Mesodermal cell (in vitro differentiated cells): ENCODE results near the gene SHPK.

Experiments used
- H3K27ac ChIP-seq: 2 replicates; pipeline ENCODE4 v1.7.0; 2013; ENCODE audit warnings: mild to moderate bottlenecking, low read depth, low read length, moderate library complexity; ENCODE audit not compliant: severe bottlenecking
- H3K36me3 ChIP-seq: 2 replicates; pipeline ENCODE4 v1.7.1; 2013; ENCODE audit warnings: mild to moderate bottlenecking, low read length, moderate library complexity; ENCODE audit not compliant: control insufficient read depth, insufficient read depth
- H3K4me1 ChIP-seq: one replicate; pipeline ENCODE4 v1.7.1; 2013; ENCODE audit warnings: mild to moderate bottlenecking, low read length; ENCODE audit not compliant: insufficient read depth, control insufficient read depth, poor library complexity, severe bottlenecking
- H3K4me3 ChIP-seq: 2 replicates; pipeline ENCODE4 v1.7.0; 2013; ENCODE audit warnings: low read length, control low read depth, mild to moderate bottlenecking; ENCODE audit not compliant: insufficient read depth, poor library complexity, severe bottlenecking; ENCODE audit errors: extremely low read depth
- H3K9me3 ChIP-seq: 2 replicates; pipeline ENCODE4 v1.7.1; 2013; ENCODE audit warnings: mild to moderate bottlenecking, low read length, moderate library complexity; ENCODE audit not compliant: control insufficient read depth
- WGBS, 2 experiments: methylation state at CpG; one replicate each; pipeline ENCODE4 v1.1.5; 2013; ENCODE audit warnings: missing lambda C conversion rate in 2 of 2; ENCODE audit not compliant: insufficient coverage in 2 of 2; 5-methylcytosine and 5-hydroxymethylcytosine counted together

SHPK gene

DNA sequence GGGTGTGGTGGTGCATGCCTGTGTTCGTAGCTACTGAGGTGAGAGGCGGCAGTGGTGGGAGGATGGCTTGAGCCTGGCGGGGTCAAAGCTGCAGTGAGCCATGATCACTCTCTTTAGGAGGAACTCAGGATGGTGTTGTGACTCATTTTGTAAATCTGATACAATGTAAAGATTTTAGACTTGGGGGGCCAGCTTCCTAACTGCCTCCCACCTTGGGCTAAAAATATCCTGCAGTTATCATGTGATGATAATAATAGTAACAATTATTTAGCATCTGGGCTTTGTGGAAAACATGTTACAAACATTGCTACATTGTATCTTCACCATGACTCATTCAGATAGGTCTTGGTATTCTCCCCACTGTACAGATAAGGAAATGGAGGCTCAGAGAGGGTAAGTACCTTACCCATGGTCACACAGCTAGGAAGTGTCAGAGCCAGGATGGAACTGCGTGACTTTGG, 7.9 kb upstream of the SHPK start:
- Histone ChIP-seq H3K4me3 (no peak overlapping the region), H3K36me3 (peaks cover 28% of the 10 kb centered on the region), H3K27ac (no peak overlapping the region), H3K9me3 (no peaks in the 10 kb centered on the region), H3K4me1 (peaks cover 8% of the 10 kb centered on the region)
- WGBS, 2 experiments = 86 to 94% methylated on average over 3 to 4 of the region's 4 CpGs

- no peak overlapping the region for H3K27ac ChIP-seq
- 97% methylated on average over 6 of the region's 19 CpGs for WGBS, 2 experiments
- H3K9me3 ChIP-seq = no peaks in the 10 kb centered on the region
- peaks cover 29% of the 10 kb centered on the region for H3K36me3 ChIP-seq
- peaks cover 8% of the 10 kb centered on the region for H3K4me1 ChIP-seq
- H3K4me3 ChIP-seq = no peak overlapping the region
These were observed 5.9 kb upstream of the SHPK start for GRCh38 chr17:3641717-3642486.

- WGBS, 2 experiments = 13 to 80% methylated on average over 1 to 2 of the region's 3 CpGs
- no peak overlapping the region for H3K27ac ChIP-seq
- no peak overlapping the region for H3K4me3 ChIP-seq
- H3K4me1 ChIP-seq = peaks cover 8% of the 10 kb centered on the region
- H3K9me3 ChIP-seq = no peaks in the 10 kb centered on the region
- peaks cover 25% of the 10 kb centered on the region for H3K36me3 ChIP-seq
These were observed 5.0 kb upstream of the SHPK start for GRCh38 chr17:3641014-3641413.

DNA sequence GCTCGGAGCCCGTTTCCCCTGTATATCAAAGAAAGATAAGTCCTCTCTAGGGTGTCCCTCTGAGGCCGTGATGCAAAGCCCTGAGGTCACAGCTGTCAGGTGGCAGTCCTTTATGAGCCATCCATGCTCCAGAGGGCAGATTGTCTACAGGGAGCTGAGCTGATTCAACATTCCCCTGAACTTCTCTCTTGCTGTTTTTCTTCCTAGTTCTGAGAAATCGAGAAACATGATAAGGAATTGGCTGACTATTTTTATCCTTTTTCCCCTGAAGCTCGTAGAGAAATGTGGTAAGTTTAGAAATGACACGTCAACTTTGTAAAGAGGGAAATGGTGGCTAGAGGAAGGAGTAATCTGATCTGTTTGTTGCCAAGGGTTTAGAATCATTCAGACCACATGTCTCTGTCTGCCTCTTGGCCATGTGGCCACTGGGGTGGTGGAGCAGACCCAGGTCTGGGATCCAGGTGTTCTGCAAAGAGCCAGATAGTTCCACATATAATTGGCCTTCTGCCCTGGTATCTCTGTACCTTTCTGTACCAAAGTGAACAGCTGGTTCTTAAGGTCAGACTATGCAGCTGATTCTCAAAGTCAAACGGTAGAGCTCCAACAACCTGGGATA, 4.0 kb upstream of the SHPK start:
- no peak overlapping the region for H3K4me3 ChIP-seq
- H3K4me1 ChIP-seq = peaks cover 8% of the 10 kb centered on the region
- 77 to 78% methylated on average over 7 of the region's 7 CpGs for WGBS, 2 experiments
- H3K27ac ChIP-seq = no peak overlapping the region
- H3K9me3 ChIP-seq = no peaks in the 10 kb centered on the region
- H3K36me3 ChIP-seq = peaks cover 25% of the 10 kb centered on the region

DNA sequence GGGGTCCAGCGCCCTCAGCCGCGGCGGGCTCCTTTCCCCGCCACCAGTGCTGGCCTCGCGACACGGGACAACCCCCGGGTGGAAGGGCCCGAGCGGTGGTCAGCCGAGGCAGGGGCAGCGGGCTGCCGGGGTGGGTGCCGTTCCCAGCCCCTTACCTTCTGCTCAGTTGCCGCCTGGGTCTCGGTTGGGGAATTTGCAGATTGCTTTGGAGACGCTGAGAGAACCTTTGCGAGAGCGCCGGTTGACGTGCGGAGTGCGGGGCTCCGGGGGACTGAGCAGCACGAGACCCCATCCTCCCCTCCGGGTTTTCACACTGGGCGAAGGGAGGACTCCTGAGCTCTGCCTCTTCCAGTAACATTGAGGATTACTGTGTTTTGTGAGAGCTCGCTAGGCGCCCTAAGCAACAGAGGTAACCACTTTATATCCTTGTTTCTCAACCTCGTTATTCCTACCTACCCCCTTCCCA, 891 bp upstream of the SHPK start:
- Histone ChIP-seq H3K9me3 (no peaks in the 10 kb centered on the region), H3K4me3 (peak overlapping the region; percentile 84), H3K27ac (peak overlapping the region; percentile 91), H3K36me3 (peaks cover 17% of the 10 kb centered on the region), H3K4me1 (peaks cover 8% of the 10 kb centered on the region)
- 1% methylated on average over 15 to 26 of the region's 31 CpGs for WGBS, 2 experiments

- 6 to 24% methylated on average over 21 to 36 of the region's 38 CpGs for WGBS, 2 experiments
- Histone ChIP-seq H3K4me1 (peaks cover 5% of the 10 kb centered on the region), H3K9me3 (no peaks in the 10 kb centered on the region), H3K36me3 (peaks cover 20% of the 10 kb centered on the region), H3K4me3 (peak overlapping the region; percentile 84), H3K27ac (no peak overlapping the region)
These were observed 436 bp downstream of the SHPK start for GRCh38 chr17:3635474-3636153.

DNA sequence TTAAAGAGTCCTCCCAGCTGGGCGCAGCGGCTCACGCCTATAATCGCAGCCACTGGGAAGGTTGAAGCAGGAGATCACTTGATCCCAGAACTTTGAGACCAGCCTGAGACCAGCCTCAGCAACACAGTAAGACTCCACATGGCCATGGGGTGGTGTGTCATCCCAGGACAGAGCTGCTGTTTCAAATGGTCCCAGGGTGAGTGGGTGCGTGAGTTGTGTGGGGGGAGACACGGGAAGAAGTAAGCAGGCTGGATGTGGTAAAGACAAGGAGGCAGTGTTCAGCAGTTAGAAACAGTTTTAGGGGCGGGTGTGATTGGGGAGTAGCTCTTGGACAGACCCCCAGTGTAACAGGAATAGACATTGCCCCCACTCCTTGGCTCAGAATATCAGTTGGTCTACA, 3.8 kb downstream of the SHPK start:
- 93 to 97% methylated on average over 6 to 7 of the region's 7 CpGs for WGBS, 2 experiments
- Histone ChIP-seq H3K9me3 (no peaks in the 10 kb centered on the region), H3K4me3 (no peak overlapping the region), H3K27ac (no peak overlapping the region), H3K4me1 (peaks cover 8% of the 10 kb centered on the region), H3K36me3 (peaks cover 36% of the 10 kb centered on the region)

- Histone ChIP-seq H3K4me3 (no peak overlapping the region), H3K36me3 (peaks cover 36% of the 10 kb centered on the region), H3K27ac (no peak overlapping the region), H3K9me3 (no peaks in the 10 kb centered on the region), H3K4me1 (peaks cover 13% of the 10 kb centered on the region)
- 87 to 96% methylated on average over 5 to 8 of the region's 10 CpGs for WGBS, 2 experiments
These were observed 5.3 kb downstream of the SHPK start for GRCh38 chr17:3630781-3631180.

DNA sequence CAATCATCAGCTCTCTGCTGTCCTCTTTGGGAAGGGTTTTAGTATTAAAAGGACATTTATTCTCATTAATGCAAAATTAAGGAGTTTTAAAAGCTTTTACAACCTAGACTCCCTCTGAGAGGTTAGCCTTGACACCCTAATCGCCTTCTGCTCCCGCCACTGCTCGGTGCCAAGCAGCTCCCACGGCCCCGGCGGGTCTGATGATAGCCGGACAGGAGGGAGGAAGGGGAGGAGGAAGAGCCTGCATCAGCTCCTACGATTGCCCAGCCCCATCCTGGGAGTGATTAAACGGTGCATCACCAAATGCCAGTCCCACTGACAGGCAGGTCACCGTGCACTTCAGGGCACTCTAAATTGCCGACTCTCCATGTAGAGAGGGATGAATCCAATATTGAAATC, 8.3 kb downstream of the SHPK start:
- Histone ChIP-seq H3K9me3 (no peaks in the 10 kb centered on the region), H3K4me1 (peaks cover 13% of the 10 kb centered on the region), H3K4me3 (no peak overlapping the region), H3K36me3 (peaks cover 63% of the 10 kb centered on the region), H3K27ac (no peak overlapping the region)
- WGBS, 2 experiments = 94 to 100% methylated on average over 6 of the region's 11 CpGs

DNA sequence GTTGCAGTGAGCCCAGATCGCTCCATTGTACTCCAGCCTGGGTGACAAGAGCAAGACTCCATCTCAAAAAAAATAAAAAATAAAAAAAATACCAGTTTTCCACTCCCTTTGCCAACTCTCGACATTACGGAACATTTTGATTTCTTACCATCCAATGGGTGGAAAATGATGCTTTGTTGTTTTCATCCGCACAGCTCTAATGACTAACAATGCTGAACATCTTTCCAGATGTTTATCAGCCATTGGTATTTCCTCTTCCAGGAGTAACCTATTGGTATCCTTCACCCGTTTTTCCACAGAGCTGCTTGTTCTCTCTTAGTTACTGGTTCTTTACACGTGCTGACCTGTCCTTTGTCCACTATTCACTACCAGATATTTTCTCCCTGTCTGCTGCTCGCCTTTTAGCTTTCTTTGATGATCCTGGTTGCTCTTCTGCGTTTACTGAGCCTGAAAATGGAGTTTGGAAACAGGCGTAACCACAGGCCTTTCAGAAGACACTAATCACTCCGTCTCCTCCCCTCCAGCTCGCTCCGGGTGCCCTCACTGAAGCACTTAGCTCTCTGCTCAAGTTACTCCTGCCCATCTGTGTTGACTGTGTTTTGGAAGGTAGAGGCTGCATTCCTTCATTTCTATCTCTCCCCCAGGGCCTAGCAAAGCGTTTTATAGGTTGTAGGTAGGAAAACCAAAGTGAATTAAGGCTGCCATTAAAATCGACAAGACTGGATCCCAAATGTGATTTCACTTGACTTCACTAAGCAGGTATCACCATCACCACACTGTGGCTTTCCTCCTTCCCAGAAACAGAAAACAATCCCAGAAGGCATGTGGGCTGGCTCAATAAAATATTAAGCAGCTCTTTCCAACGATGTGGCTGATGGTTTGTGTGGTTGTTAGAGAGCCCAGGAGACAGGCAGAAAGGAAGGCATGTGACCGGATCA, 8.9 kb downstream of the SHPK start:
- Histone ChIP-seq H3K4me1 (peaks cover 13% of the 10 kb centered on the region), H3K27ac (peak overlapping the region; percentile 50), H3K36me3 (peaks cover 62% of the 10 kb centered on the region), H3K4me3 (no peak overlapping the region), H3K9me3 (no peaks in the 10 kb centered on the region)
- 93% methylated on average over 9 of the region's 16 CpGs for WGBS, 2 experiments
